Effector CD4-positive, alpha-beta T cell (primary cell): Measurements from ENCODE around the gene FLCN.
"Not testable (repeated sequence)": the region's sequence is repeated elsewhere in the genome, so short reads cannot be mapped to it uniquely, and the experiment has no call there.

Source experiments
- DNase-seq: peaks from one replicate; pipeline ENCODE4 v3.0.0-alpha.2; 2020

Gene FLCN

DNA sequence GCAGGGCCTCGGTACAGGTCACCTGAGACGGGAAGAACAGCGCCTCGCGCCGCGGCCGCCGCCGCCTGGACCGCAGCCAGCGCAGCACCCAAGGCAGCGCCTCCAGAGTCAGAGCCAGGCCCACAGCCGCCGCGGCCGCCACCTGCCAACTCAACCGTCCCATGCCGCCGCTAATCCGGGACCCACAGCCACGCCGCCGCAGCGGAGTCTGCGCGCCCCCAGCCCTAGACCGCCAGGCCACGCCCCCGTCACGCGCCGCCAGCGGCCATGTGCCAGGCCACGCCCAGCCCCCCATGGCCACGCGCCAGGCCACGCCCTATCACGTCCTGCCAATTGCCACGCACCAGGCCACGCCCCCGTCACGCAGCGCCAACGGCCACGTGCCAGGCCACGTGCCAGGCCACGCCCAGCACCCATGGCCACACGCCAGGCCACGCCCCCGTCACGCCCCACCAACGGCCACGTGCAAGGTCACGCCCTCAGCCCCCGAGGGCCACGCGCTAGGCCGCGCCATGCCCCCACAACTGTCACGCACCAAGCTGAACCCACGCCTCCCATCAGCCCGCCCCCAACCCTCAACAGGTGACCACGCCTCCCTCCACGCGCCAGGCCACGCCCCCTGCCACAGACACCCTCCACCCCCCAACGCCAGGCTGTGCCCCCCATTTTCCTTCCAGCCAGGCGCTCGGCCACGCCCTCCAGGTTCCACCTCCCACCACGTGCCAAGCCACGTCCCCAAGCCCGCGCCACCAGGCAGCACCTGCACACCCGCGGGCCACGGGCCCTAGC, 30.6 kb downstream of the FLCN start, which contains the start of gene PLD6:
Gene PLD6 (minus strand): TSS at position 210 of the 789 bp plus-strand sequence. CDS start 47 bp downstream, at position 163.
- DNase-seq: peak; percentile 86

GRCh38 chr17:17205368-17206123, 31.4 kb downstream of the FLCN start:
- DNase-seq: peak; percentile 39

DNA sequence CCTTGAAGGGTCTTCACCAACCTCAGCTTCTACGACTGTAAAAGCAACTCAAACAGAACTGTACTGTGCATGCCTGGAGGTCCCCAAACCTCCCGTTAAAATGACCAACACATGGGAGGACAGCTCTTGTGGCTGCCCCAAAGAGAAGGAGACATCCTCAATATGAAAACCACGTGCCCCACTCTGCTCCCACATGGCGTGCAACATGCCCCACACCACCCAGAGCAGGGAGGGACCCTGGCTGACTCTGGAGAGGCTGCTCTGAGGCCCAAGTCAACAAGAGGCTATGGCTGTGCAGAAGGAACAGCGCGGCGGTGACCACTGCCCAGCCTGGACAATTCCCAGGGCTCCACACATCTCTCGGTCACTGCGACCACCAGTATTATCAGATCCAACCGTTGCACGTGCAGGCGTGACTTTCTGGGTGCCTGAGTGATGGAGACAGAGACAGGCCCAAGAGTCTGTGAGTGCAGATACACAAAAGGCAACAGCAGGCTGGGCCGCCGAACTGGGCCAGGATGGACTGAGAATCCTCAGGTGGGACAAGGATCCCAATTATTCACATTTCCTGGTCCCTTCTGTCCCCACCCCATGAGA, 32.2 kb downstream of the FLCN start:
- DNase-seq: no peak

- no peak for DNase-seq
Observed at GRCh38 chr17:17204041-17204591, 32.9 kb downstream of the FLCN start.

DNA sequence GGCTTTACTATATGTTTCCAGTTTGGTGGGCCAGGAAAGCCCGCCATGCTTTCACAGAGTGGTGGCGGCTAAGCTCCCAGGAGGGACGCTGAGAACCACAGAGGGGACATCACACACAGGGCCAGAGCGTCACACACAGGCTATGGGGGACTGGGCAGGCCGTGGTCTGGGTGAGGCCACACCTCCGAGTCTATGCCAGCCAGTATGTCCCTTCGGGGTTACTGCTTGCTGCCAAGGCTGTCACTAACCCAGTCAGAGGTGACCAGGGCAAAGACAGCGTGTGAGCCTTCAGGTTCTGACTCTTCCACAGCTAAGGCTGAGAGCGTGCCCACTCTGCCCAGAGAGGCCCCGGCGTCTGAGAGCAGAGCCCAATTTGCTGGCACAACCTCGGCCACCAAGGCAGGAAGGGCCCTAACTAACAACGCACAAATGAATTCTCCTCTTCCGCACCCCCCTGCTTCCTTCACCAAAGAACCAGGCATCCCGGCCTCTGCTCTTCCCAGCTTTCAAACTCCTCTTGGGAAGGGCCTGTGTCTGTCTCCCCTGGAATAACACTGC, 33.7 kb downstream of the FLCN start:
- no peak for DNase-seq

DNA sequence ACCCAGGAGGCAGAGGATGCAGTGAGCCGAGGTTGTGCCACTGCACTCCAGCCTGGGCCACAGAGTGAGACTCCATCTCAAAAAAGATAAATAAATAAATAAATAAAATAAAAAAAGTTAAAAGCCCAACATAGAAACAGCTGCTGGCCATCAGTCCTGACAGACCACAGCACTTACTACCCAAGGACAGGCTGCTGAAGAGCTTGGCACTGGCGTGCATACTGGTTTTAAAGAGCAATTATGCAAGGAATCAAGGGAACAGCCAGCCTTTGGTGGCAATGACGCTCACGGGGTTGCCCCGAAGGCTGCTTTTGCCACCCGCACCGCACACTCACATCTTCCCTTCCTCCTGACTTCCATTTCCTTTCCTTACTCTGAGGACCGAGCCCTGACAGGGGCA, 35.1 kb downstream of the FLCN start:
- no peak for DNase-seq

- no peak for DNase-seq
Observed at GRCh38 chr17:17201271-17201670, 35.7 kb downstream of the FLCN start.

DNA sequence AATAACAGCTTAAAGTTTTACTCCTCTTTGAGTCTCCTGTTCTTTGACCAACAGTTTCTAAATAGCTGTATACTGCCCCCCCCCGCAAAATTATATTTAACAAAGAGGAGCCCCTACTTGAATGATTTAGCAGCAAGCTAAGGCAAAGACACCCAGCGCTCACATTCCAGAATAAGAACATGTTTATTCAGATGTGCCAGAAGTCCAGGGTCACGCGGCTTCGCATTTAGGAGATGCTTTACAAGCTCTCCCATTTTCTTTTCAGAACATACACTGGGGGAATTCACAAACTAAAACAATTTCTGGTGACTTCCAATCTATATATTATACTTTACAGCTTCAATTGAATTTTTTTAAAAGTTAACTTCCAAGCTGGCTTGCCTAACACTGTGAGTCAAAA, 36.1 kb downstream of the FLCN start:
- DNase-seq: no peak

DNA sequence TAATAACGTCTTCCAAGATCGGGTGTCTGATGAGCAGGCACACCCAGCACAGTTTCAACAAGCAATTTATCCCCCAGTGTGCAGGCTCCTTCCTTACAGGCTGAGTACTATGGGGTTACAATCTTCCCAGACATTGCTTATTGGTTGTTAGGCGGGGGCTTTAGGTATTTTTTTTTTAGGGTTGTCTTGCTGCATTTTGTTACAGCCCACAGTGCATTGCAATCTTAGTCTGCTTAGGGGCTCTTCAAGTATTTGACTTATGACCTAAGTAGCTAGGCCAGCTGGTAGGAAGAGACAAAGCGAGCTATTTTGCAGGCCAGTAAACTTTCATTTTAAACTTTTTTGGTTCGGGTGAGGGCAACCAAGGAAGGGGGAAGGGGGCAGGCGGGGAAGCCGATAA, 36.7 kb downstream of the FLCN start:
- DNase-seq: no peak

- DNase-seq: no peak
Observed at GRCh38 chr17:17198281-17198680, 38.7 kb downstream of the FLCN start.

- DNase-seq: no peak
Observed at GRCh38 chr17:17196776-17197175, 40.2 kb downstream of the FLCN start.

- not testable (repeated sequence) for DNase-seq
Observed at GRCh38 chr17:17195466-17195865, 41.5 kb downstream of the FLCN start.

DNA sequence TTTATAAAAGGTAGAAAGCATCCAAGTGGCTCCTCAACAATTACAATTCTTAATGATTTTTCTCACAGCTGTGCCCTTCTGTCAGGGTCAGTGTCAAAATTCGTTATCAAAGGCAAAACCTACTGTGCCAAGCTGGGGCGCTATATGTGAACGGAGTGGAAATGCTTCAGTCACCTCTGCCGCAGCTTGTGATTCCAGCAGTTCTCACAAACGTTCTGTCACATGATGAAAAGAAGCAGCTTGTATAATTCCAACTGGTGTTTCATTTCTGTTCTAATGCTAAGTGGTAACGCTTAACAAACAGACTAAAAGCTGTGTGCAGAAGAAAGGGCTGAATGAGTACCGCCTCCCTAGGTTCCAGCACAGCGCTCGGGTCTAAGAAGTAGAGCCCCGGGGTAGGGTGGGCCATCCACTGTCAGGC, 45.0 kb downstream of the FLCN start:
- DNase-seq: no peak

- no peak for DNase-seq
Observed at GRCh38 chr17:17191346-17191792, 45.6 kb downstream of the FLCN start.

- no peak for DNase-seq
Observed at GRCh38 chr17:17190188-17190587, 46.8 kb downstream of the FLCN start.

GRCh38 chr17:17189559-17189958, 47.4 kb downstream of the FLCN start:
- DNase-seq: no peak

GRCh38 chr17:17188586-17188985, 48.4 kb downstream of the FLCN start:
- DNase-seq: no peak

GRCh38 chr17:17186551-17187505, 50.1 kb downstream of the FLCN start:
- DNase-seq: no peak

DNA sequence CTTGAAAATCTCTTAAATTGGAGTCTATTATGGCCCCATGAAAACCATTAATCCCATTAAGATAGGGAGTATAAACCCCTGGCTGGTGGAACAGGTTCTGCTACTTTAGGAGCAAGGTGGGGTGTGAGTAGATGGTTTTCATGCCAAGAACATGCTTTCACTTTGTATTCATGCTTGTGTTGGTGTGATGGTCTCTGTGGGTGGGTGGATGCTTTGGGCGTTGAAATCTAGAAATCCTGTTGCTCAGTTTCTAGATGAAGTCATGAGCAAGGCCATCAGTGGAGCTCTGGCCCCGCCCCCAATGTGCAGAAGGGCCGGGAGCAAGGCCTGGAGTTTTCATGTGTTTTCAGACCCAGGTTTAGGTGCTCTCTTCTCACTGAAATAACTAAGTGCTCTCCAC, 50.9 kb downstream of the FLCN start:
- DNase-seq: no peak

GRCh38 chr17:17184985-17185757, 51.8 kb downstream of the FLCN start:
- DNase-seq: not testable (repeated sequence)

DNA sequence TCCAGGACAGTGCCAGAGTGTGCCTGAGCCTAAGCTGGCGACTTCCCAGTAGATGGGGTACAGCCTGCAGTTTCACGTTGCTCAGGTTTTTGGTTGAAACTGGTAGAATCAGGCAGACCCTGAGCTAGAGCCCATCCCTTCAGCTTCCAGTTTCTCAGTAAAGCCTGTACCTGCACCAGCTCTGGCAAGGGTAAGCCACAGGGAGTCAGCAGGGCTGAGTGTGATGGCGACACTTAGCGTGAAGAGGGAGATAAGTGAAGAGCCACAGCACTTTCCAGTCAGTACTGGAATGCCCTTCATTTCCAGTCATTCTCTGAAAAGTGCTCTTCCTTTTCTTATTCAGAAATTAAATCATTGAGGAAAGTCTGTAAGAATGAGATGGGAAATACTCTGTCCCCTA, 53.2 kb downstream of the FLCN start:
- no peak for DNase-seq
